A673 (cell line): ENCODE data around the gene APOL1. TPM values are rescaled to one million over a fixed set of nuclear protein-coding genes. Genes with fewer than 3 reads are reported as not detected.

Experiments
- BruUV-seq: library from RNA; stranded (reverse); fragments of 400-500 nt; replicated peaks from 2 replicates; lab custom pipeline; 2021; lab: Mats Ljungman, UMichigan
- CTCF ChIA-PET: fragments of 300-600 bp; sonication (Branson Sonifier 250); formaldehyde crosslinking; loops from one replicate; lab custom pipeline; 2022; ENCODE audit warnings: antibody characterized with exemption; lab: Charles Lee
- POLR2A ChIA-PET: fragments of 300-600 bp; sonication (Branson Sonifier 250); formaldehyde crosslinking; loops from one replicate; lab custom pipeline; 2022; ENCODE audit warnings: antibody characterized with exemption; ENCODE audit not compliant: low non-redundant PET; lab: Charles Lee
- DNase-seq: peaks from one replicate; pipeline ENCODE4 v3.0.0-alpha.2; 2015; ENCODE audit warnings: low spot score
- H3K27ac ChIP-seq: fragments of 200-600 bp; sonication (generic); 2 replicates; pipeline ENCODE4 v1.5.1; 2016; ENCODE audit warnings: mixed run types, low read depth, mild to moderate bottlenecking, mixed read lengths, antibody characterized with exemption, low read length; ENCODE audit not compliant: poor library complexity, severe bottlenecking
- H3K27me3 ChIP-seq: fragments of 200-600 bp; sonication (generic); replicated peaks from 2 replicates; pipeline ENCODE4 v1.6.1; 2017; ENCODE audit warnings: mixed run types, low read depth, mild to moderate bottlenecking, mixed read lengths, antibody characterized with exemption, low read length; ENCODE audit not compliant: insufficient read depth, poor library complexity
- H3K36me3 ChIP-seq: fragments of 200-600 bp; sonication (generic); 2 replicates; pipeline ENCODE4 v1.6.1; 2016; ENCODE audit warnings: mixed run types, mild to moderate bottlenecking, mixed read lengths, antibody characterized with exemption, low read length; ENCODE audit not compliant: insufficient read depth, poor library complexity, severe bottlenecking
- H3K4me1 ChIP-seq: fragments of 200-600 bp; sonication (generic); 2 replicates; pipeline ENCODE4 v1.6.1; 2017; ENCODE audit warnings: mixed run types, mild to moderate bottlenecking, mixed read lengths, antibody characterized with exemption, low read length; ENCODE audit not compliant: insufficient read depth, poor library complexity, severe bottlenecking
- H3K4me3 ChIP-seq: fragments of 200-600 bp; sonication (generic); 2 replicates; pipeline ENCODE4 v1.5.1; 2016; ENCODE audit warnings: low read depth, mixed run types, mild to moderate bottlenecking, mixed read lengths, low read length; ENCODE audit not compliant: poor library complexity, severe bottlenecking
- H3K9me3 ChIP-seq: fragments of 200-600 bp; sonication (generic); 2 replicates; pipeline ENCODE4 v1.6.1; 2016; ENCODE audit warnings: mixed run types, low read depth, mild to moderate bottlenecking, mixed read lengths, antibody characterized with exemption, low read length; ENCODE audit not compliant: poor library complexity, severe bottlenecking
- EZH2 ChIP-seq: fragments of 200-600 bp; sonication (generic); IDR thresholded peaks from 2 replicates; pipeline ENCODE4 v1.6.1; 2017; ENCODE audit warnings: borderline replicate concordance, low read depth, mild to moderate bottlenecking, mixed read lengths, antibody characterized with exemption, low read length; ENCODE audit not compliant: poor library complexity, severe bottlenecking
- intact Hi-C: fragments of 100-400 bp; cut with micrococcal nuclease; formaldehyde crosslinking; loops from one replicate; pipeline ENCODE4 v1.10.0; 2022; ENCODE audit not compliant: unreplicated experiment
- total RNA-seq: library from RNA; stranded (reverse); gene quantifications from 2 replicates; pipeline ENCODE4 v1.2.3, GENCODE V29; 2021
- TF ChIP-seq, protein P1 (sequence below): fragments of 300-800, 200-600 bp; sonication (generic); conservative IDR thresholded peaks from 2 replicates; pipeline ENCODE4 v1.5.1; 2017; ENCODE audit warnings: low read depth, mild to moderate bottlenecking, antibody characterized with exemption, low read length, moderate library complexity, mixed read lengths

Gene APOL1
- total RNA-seq, 1 experiment from 2014 or later, result 0.30 TPM

GRCh38 chr22:36234919-36235318, 18.0 kb upstream of the APOL1 start:
- TF ChIP-seq EZH2, result no peak
- TF ChIP-seq, protein P1, sequence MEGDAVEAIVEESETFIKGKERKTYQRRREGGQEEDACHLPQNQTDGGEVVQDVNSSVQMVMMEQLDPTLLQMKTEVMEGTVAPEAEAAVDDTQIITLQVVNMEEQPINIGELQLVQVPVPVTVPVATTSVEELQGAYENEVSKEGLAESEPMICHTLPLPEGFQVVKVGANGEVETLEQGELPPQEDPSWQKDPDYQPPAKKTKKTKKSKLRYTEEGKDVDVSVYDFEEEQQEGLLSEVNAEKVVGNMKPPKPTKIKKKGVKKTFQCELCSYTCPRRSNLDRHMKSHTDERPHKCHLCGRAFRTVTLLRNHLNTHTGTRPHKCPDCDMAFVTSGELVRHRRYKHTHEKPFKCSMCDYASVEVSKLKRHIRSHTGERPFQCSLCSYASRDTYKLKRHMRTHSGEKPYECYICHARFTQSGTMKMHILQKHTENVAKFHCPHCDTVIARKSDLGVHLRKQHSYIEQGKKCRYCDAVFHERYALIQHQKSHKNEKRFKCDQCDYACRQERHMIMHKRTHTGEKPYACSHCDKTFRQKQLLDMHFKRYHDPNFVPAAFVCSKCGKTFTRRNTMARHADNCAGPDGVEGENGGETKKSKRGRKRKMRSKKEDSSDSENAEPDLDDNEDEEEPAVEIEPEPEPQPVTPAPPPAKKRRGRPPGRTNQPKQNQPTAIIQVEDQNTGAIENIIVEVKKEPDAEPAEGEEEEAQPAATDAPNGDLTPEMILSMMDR, result no peak
- Histone ChIP-seq H3K4me1 (peaks cover 17% of the 10 kb centered on the region), H3K36me3 (peaks cover 11% of the 10 kb centered on the region), H3K4me3 (no peak overlapping the region), H3K27me3 (no peaks in the 10 kb centered on the region), H3K9me3 (no peaks in the 10 kb centered on the region), H3K27ac (no peak overlapping the region)
- DNase-seq, result no peak
- CTCF ChIA-PET, result no interaction called here
- POLR2A ChIA-PET, result interaction anchor here (0.6 kb wide), 1 partner anchor 70 kb away, joined by 5 read pairs; no protein-coding TSS in a partner anchor
- intact Hi-C loops, result no loop called here
- BruUV-seq, result no TSS peak

- TF ChIP-seq, protein P1, result no peak
- TF ChIP-seq EZH2, result no peak
- ChIA-PET POLR2A (interaction anchor here (0.6 to 0.7 kb wide), 2 partner anchors 69 to 844 kb away, joined by 4 to 5 read pairs; no protein-coding TSS in a partner anchor), CTCF (no interaction called here)
- peaks cover 18% of the 10 kb centered on the region for H3K4me1 ChIP-seq
- H3K9me3 ChIP-seq, result no peaks in the 10 kb centered on the region
- H3K4me3 ChIP-seq, result no peak overlapping the region
- peaks cover 11% of the 10 kb centered on the region for H3K36me3 ChIP-seq
- DNase-seq, result no peak
- intact Hi-C loops, result no loop called here
- no peaks in the 10 kb centered on the region for H3K27me3 ChIP-seq
- BruUV-seq, result no TSS peak
- no peak overlapping the region for H3K27ac ChIP-seq
Observed at GRCh38 chr22:36235585-36235984, 17.3 kb upstream of the APOL1 start.

DNA sequence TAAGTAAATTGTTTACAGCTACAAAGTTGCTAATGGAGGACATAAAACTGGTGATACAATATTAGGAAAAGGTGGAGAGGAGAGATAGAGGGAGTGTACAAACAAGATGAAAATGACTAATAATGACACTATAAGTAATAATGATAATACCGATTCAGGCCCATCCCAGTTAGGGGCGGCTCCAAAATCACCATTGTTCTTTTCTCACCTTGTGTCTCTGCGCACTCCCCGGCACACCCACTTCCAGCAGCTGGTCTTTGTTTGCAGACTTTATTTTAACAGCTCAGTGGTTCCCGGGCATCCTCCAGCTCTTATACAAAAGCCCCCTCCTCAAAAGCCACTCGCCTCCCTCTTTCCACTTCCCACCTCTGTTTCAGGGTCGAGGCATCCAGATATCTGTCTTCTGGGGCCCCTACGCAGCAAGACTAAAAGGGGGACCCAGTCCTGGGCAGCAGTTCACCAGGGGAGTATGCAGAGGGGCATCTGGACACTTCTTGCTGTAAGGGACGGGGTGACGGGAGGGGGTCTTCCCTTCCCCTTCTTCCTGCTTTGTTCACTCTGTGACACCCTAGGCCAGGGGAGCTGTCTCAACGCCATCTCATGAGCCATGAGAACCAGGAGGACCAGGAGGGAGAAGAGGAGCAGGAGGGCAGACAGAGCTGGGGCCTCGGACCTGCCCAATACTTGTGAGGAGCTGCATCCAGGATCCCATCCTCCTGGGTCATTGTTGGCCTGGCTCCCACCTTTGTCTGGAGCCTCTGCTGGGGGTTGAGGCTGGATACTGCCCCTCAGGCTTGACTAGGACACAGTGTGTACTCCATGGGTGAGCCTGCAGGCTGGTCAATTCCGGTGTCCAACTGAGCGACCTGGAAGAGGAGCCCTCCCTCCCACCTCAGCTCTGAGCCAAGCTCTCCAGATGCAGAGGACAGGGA, 16.3 kb upstream of the APOL1 start:
- H3K27me3 ChIP-seq, result no peaks in the 10 kb centered on the region
- intact Hi-C loops, result no loop called here
- H3K4me3 ChIP-seq, result no peak overlapping the region
- peaks cover 6% of the 10 kb centered on the region for H3K36me3 ChIP-seq
- H3K4me1 ChIP-seq, result peaks cover 18% of the 10 kb centered on the region
- no peak for DNase-seq
- H3K27ac ChIP-seq, result no peak overlapping the region
- ChIA-PET CTCF (no interaction called here), POLR2A (no interaction called here)
- H3K9me3 ChIP-seq, result no peaks in the 10 kb centered on the region
- TF ChIP-seq EZH2, result no peak
- TF ChIP-seq, protein P1, result no peak
- BruUV-seq, result no TSS peak
